DMS 273 (cell line): ENCODE measurements around the gene NRXN2.
"Not testable (repeated sequence)": the region's sequence is repeated elsewhere in the genome, so short reads cannot be mapped to it uniquely, and the experiment has no call there.

Experiments
- DNase-seq: peaks from one replicate; lab custom pipeline; 2025; ENCODE audit not compliant: unreplicated experiment; lab: John Stamatoyannopoulos, UW

The NRXN2 gene

DNA sequence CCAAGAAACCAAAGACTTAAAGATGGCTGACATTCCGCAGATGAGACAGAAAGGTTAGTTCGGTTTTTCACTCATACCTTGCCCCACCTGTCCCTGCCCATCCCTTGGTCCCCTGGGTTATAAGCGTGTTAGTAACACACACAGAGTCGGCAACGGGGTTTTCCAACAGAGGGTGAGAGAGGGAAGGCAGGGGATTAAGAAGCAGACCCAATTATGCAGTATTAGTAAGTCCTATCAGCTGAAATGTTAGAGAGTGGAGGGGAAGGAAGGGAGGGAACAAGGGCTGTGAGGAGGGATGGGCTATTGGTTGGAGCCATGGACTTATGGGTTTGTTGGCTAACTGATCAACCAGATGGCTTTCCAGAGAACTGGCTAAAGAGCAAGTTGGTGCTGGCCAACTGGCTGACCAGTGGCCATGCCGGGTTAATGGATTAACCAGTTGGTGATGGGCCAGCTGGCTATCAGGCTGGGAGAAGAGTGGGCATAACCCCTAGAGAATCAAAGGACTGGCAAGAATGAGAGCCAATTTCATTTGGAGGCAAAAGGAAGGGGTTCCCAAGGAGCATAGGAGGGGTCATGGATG is 45.5 kb downstream of the NRXN2 start:
- DNase-seq: no peak

DNA sequence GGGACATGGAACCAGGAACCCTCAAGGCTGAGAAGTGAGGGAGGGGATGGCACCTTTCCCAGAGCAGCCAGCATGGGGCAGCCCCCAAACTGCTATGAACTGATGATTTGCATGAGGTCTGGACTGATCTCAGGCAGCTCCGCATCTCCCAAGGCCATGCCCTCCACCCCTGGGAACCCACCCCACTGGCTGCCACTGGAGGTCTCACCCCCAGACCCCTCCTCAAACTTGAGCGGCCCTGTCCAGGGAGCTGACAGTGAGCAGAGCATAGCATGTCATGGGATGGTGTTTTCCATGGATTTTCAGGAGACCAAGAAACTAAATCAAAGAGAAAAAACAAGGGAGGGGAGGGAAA is 46.8 kb downstream of the NRXN2 start:
- DNase-seq: no peak

DNA sequence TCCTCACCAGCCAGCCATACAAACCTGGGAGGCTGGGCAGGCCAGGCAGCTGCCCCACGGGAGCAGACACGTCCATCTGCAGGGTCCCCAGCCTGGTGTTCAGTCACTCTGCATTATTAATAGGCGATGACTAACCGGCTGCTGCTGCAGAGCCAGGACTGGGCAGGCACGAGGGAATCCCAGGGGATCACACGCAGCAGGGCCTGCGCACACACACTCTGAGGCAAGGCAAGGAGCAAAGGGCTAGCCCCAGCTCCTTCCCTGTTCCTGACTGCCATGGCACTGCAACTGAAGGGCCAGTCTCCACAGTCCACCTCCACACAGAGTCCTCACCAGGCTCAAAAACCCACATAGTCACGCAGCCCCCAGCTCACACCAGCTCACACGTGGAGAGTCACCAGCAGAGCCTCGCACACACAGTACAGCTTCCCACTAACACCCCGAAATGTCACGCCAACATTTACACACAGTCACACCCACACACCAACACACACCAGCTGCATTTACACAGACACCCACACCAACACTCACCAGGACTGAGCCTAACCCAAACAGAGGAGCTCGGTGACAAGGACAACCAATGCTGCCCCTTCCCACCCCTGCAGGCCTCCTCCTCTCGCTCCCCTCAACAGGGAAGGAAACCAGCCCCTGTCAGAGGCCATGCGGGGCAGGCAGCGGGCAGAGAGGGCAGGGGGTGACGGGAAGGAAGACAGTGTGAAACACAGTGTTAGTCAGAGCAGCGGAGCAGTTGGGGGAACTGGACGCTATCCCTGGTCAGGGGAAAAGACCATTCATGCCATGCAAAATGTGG is 47.3 kb downstream of the NRXN2 start:
- peak; percentile 77 for DNase-seq

DNA sequence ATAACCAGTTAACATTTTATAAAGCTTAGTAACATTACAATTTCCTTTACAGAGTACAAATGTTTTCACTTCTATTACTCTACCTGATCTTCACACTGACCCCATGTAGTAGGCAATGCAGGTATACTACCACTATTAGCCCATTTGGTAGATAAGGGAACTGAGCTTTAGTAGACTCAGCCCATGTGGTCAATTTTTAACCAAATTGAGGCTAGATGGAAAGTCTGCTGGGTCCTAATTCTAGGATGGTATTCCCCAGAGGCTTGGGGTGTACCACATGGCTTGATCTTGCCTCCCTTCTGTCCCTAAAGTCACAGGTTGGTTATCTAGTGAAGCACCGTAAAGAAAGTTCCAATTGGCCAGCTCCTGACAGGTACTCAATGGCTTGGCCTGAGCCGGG is 48.2 kb downstream of the NRXN2 start:
- no peak for DNase-seq

DNA sequence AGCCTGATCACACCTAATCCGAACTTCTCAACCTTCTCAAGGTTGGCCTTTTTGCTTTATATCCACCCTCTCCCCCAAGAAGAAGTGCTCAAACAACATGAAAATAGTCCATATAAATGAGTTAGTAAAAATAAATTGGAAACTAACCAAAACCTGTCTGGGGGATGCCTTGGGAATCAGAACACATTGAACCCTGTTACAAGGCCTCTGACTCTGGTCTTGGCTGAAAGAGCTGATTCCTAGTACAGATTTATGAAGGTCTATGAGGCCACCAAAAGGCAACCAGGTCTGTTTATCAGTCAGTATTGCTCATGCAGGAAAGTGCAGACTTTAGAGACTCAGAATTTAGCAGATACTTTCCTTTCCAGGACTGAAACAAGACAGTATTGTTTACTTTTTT is 49.7 kb downstream of the NRXN2 start:
- no peak for DNase-seq

DNA sequence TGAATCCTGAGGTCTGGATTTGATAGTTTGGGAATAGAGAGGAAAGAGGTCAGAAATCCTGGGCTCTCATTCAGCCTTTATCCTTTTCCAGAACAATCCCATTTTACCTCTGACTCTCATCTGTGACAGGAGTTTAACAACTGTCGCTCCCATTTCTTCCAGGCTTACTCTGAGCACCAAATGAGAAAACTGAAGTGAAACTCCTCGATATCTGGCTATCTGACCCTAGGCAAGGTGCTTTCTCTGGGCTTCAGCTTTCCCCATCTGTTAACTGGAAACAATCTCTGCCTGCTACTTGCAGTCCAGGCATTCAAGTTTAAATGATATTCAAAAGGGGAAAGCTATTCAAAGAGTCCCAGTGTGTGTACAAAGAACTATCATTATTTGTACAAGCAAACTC is 50.1 kb downstream of the NRXN2 start:
- DNase-seq: no peak

DNA sequence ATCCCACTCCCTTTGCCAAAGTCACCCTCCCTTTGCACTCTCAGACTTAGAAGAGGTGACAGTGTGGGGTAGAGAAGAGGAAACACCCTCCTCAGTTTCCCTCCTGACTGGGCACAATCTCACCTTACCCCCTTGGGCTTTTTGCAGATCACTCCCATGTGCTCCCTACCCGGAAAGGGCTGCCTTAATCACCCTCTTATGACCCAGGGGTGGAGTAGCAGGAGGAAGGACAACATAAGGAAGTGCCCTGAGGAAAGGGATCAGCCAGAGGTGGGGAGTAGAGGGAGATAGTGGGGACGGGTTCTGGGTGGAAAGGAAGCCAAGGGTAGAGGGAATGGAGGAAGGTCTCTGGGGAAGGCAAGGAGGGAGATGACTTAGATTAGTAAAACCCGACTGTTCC is 52.0 kb downstream of the NRXN2 start:
- DNase-seq: no peak

DNA sequence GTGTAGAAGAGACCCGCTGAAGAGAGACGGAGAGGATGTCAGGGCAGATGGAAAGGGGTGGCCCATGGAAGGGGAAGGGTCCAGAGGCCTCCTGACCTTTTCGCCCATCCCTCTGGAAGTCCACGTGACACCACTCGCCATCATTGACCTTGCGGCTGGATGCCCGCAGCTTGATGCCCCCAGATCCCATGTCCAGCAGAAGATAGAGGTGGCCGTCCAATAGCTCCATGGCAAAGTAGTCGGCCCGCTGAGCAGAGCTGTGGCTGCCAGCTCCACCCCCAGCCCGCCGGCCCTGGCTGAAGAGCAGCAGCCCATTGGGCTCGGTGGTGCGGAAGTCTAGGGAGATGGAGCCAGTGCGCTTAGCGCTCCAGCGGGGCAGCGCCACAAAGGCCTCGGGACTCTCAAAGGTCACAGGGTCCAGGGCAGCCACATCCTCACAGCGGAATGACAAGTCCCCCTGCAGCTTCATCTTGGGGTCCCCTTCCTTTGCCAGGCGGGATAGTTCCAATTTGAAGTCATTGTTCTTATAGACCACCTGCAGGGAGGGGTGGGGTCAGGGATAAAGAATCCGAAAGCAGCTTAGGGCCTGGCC is 55.7 kb downstream of the NRXN2 start:
- no peak for DNase-seq

DNA sequence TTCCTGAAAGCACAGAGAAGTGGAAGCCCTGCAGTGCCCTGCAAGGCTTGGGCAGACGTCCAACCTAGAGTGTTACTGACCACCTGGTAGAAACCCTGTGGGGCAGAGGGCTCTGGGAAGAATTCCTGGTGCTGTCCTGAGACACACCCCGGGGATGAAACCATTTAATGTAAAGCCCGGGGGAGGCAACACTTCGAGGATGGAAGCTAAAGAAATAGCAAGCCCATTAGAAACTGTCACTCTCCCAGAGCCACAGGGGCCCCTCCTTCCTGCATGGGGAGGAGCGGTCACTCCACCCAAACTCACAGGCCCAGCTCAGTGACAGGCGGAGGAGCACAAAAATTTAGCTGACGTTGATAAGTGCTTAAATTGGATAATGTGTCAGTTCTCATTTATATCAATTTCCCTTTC is 57.6 kb downstream of the NRXN2 start:
- no peak for DNase-seq

DNA sequence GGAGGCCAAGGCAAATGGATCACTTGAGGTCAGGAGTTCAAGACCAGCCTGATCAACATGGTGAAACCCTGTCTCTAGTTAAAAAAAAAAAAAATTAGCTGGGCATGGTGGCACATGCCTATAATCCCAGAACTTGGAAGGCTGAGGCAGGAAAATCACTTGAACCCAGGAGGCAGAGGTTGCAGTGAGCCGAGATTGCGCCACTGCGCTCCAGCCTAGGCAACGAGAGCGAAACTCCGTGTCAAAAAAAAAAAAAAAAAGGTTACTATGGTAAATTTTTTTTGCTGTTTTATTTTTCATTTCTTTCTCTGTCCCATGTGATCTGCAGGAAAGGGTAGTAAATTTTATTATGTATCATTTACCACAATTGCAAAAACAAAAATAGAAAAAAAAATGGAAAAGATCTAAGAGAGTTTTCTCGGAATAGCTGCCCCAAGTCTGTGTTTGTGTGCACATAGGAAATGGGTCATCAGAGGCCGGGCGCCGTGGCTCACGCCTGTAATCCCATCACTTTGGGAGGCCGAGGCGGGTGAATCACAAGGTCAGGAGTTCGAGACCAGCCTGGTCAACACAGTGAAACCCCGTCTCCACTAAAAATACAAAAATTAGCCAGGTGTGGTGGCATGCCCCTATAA is 58.6 kb downstream of the NRXN2 start:
- DNase-seq: not testable (repeated sequence)

DNA sequence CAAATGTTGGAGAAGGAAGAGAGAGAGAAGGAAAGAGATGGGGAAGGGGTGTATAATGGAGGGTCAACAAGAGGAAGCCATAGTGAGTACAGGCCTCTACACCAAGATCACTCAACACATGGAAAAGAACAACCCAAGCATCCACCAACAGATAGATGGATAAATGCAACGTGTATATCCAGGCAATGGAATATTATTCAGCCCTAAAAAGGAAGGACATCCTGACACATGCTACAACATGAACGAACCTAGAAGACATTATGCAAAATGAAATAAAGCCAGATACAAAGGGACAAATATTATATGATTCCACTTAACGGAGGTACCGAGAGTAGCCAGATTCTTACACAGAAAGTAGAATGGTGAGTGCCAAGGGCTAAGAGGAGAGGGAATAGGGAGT is 59.3 kb downstream of the NRXN2 start:
- DNase-seq: no peak

DNA sequence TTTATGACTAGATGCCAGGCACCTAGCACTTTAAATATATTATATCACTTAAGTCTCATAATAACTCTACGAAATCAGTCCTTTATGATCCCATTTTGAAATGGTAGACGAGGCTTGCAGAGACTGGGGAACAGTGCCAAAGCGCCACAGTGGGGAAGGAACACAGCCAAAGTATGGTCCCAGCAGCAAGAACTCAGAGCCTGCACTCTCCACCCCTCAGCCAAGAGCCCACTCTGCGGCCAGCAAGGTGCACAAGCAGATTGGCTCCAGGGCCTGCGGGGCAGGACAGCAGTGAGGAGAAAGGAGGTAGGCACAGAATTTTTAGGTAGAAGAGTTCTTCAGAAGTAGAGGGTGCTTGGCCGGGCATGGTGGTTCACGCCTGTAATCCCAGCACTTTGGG is 61.4 kb downstream of the NRXN2 start:
- DNase-seq: no peak

DNA sequence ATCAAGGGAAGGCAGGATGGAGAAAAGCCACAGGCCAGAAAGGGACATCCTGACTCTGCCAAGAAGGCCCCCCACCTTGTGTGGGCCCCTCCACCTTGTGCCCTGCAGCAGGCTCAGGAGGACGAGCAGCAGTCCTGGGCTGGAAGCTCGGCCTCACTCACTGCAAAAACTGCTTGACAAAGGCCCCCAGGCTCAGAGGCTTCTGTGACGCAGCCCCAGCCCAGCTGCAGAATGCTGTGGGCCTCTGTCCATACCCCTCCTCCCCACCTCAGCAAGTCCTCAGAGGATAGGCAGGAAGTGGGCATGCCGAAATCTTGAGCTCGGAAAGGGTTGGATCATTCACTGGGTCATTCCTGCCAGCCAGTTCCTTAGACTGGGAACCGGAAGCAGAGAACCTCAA is 61.9 kb downstream of the NRXN2 start:
- DNase-seq: no peak

DNA sequence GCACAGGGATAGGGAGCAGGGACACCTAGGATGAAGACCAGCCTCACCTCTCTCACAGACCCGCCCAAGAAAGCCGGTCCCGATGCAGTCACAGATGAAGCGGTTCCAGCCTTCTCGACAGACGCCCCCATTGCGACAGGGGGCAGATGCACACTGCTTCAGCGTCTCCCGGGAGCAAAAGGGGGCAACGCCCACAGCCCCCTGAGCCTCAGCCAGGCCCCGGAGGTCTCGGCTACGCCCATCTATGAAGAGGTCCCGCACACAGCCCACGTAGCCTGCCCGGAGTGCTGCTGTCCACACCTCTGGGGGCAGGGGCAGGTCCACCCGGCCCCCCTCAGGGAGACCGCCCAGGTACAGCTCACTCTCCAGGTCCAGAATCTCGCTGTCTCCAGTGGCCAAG is 62.3 kb downstream of the NRXN2 start:
- no peak for DNase-seq

DNA sequence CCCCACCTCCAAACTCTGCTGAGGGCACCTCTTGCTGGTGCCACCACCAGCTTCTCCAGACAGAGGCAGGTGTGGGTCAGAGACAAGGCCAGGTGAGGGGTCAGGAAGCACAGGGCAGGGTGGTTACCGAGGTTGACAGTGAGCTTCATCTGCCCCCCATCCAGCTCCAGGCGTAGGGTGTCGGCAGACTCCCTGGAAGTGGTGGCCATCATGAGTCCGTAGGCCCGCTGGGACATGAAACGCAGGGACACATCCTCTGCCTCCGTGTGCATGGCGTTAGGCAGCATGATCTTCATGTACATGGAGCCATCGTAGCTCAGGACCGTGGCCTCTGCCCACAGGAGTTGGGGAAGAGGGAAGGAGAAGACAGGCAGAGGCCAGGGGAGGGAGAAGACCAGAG is 62.8 kb downstream of the NRXN2 start:
- no peak for DNase-seq

DNA sequence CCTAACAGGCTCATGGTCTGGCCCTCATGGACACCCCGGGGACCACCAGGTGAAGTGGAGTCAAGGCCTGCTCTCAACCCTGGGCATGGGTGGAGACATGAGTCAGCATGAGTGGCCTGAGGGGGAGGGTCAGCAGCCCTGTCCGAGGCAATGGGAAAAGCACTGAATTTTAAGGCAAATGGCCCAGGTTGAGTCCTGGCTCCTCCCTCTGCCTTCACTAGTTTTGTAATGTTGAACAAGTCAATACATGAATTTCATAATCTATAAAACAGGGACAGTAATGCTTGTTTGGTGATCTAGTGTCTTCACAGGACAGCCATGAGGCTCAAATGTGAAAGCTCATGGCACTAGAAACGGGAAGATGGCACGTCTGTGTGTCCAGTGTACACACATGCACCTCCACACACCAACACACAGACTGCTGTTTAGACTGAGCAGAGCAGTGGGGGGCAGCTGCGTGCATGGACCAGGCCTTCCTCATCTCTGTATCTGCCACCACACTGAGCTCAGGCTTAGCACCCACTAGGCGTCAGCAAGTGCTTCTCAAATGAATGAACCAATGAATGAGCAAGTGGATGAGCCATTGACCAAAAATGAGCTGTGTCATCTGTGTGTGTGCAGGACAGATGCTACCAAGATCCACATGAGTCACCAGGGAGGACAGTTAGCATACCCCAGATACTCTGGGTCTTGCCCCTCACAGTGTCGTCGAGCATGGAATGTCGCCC is 63.4 kb downstream of the NRXN2 start:
- DNase-seq: no peak

DNA sequence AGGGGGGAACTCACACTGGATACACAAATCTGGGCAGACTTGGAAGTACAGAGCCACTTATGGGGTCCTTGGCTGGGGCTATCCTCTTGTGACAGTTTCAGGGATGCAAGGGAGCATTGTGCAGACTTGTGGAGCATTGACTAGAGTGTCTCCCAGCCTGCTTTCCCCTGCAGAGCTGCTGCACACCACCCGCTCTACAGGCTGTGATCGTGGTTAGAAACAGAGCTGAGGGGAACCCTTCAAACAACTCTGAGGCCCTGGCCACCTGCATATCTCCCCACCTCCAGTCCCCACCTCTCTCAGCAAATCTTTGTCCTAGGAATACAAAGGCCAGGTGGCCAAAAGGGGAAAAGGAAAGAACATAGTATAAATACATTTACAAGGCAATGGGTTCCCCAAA is 64.7 kb downstream of the NRXN2 start:
- DNase-seq: no peak

DNA sequence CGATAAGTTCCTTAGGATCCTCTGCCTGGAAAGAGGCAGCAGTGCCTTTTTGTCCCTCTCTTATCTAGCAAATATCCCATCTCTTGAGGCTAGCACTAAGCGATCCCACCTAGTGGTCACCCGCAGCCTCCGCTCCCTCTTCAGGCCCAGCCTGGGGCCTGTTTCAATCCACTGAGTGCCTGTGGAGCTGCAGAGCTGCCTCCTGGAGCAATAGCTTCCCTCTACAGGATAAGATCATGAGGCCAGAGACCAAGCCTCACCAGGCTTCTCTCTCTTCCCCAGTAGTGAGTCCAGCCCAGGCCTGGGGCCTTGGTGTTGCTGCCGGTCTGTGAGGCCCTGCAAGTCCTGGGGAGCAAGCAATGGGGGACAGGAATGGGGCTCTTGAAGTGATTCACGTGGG is 66.1 kb downstream of the NRXN2 start:
- DNase-seq: peak; percentile 16

DNA sequence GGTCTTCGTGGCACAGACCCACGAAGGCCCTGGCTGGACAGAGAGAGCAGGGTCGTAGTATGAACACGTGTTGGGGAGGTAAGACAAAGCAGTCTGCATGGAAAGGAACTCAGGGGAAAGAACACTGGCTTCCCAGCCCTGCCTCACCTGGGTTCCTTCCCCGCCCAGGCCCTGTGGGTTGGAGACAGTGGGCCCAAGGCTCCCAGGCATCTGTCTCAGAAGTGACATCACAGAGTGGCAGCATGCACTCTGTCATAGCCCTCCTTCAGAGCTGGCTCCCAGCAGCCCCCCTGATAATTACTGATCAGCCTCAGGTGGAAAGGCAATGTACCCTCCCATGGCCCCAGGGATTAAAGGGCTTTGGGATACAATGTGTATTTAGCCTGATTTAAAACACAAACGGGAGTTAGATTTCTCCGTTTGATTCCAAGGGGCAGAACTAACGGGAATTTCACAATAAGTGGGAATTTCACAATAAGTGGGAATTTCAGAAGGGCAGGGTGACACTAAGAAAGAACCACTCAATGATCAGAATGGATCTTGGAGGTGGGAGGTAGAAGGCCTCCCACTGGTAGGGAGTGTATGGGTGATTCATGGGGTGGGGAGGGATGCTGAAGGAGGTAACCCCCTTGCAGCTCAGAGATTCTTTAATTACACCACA is 66.9 kb downstream of the NRXN2 start:
- no peak for DNase-seq

DNA sequence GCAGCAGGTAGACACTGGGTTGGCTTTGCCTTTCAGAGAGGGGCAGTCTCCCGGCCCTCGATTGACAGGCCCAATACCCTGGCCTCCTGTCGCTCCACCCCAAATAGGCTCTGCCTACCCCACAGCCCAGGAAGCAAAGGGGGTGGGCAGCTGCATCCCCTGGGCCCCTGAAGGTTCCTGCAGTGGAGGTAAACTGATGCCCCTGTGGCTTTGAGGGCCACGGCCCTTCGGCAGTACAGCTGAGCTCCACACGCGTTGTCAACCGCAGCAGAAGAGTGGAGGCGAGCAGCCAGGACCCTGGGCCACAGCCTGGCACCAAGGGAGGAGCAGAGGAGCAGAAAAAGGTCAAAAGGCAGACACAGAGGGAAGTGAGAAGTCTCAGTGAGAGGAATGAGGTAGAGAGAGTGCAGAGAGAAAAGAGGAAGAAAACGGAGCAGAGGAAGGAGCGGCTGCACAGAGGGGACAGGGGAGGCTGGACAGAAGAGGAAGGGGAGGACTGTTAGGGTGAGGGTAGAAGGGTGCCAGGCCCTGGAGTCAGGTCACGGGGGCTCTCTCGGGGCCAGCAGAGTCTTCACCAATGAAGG is 67.9 kb downstream of the NRXN2 start:
- no peak for DNase-seq

DNA sequence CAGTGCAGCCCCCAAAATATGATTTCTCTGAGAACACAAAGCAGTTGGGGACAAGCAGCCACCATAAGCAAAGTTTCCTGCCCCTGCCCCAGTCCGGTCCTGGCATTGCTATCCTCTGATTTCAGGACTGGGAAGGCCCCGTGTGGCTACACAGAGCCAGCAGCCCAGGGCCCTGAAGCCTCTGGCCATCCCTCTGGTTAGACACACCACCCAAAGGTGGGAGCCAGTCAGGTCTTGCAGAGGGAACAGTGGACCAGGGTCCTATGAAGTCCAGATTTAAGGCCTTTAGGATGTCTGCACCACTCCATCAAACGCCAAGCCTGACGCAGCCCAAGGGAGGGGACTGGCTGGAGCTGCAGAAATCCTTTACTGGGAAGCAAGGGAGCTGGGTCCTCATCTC is 68.6 kb downstream of the NRXN2 start:
- DNase-seq: no peak
